Left ventricle myocardium inferior (tissue), 1 donor: ENCODE results near the gene TMEM182. TPM values are rescaled to one million over a fixed set of nuclear protein-coding genes. Genes with fewer than 3 reads are reported as not detected.

Source experiments
- DNase-seq: peaks from one replicate; pipeline ENCODE4 v3.0.0-alpha.2; 2020
- H3K27ac ChIP-seq: fragments of 200-600 bp; replicated peaks from 2 replicates; pipeline ENCODE4 v1.8.0; 2021
- H3K27me3 ChIP-seq: fragments of 200-600 bp; 2 replicates; pipeline ENCODE4 v1.8.0; 2021; ENCODE audit warnings: low read depth
- H3K36me3 ChIP-seq: fragments of 200-600 bp; 2 replicates; pipeline ENCODE4 v1.8.0; 2021
- H3K4me1 ChIP-seq: fragments of 200-600 bp; 2 replicates; pipeline ENCODE4 v1.8.0; 2021
- H3K4me3 ChIP-seq: fragments of 200-600 bp; 2 replicates; pipeline ENCODE4 v1.8.0; 2021; ENCODE audit warnings: mild to moderate bottlenecking, moderate library complexity
- H3K9me3 ChIP-seq: fragments of 200-600 bp; replicated peaks from 2 replicates; pipeline ENCODE4 v1.8.0; 2021
- CTCF ChIP-seq: fragments of 200-600 bp; IDR thresholded peaks from 2 replicates; pipeline ENCODE4 v1.8.0; 2021; ENCODE audit warnings: antibody characterized with exemption, mild to moderate bottlenecking, borderline replicate concordance
- intact Hi-C: fragments of 100-400 bp; cut with micrococcal nuclease; formaldehyde crosslinking; loops from one replicate; pipeline ENCODE4 v1.11.0; 2022
- total RNA-seq: library from RNA; stranded (reverse); fragmentation: NEBNext Ultra II Directional; extraction: Animal tissue kit (Norgen Biotek cat#: 25700); gene quantifications from one replicate; pipeline ENCODE4 v1.2.1, GENCODE V29; 2021
- donor health status: DM: no; HTN: yes; CAD: no; lungs with severe emphysema.

Gene TMEM182
- total RNA-seq, 1 donor from 2014 or later: 174 TPM

GRCh38 chr2:102743259-102743658 is 18.6 kb upstream of the TMEM182 start:
- no peaks in the 10 kb centered on the region for H3K36me3 ChIP-seq

DNA sequence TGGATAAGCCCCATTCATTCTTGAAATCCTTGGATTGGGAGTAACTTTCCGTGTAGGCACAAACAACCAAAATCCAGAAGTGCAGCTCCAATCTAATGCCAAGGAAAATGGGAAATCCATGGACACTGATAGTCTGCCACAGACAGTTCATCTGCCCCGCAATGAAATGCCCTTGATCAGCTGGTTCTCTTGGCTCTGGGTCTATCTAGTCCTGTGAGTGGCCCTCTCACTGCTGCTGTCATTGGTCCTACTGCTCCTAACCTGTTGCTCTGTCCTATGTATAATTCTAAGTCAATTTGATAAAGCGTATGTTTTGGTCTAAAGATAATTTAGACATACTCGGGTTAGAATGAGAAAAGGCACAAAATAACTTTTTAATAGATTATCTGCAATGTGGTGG is 13.7 kb upstream of the TMEM182 start:
- no peaks in the 10 kb centered on the region for H3K9me3 ChIP-seq
- intact Hi-C loops: no loop called here
- TF ChIP-seq CTCF: no peak

More at GRCh38 chr2:102743259-102743658, 18.6 kb upstream of the TMEM182 start:
- no peaks in the 10 kb centered on the region for H3K27me3 ChIP-seq
- H3K4me3 ChIP-seq: no peak overlapping the region
- intact Hi-C loops: no loop called here
- H3K9me3 ChIP-seq: no peaks in the 10 kb centered on the region
- no peaks in the 10 kb centered on the region for H3K4me1 ChIP-seq
- no peak for TF ChIP-seq CTCF
- no peak overlapping the region for H3K27ac ChIP-seq
- DNase-seq: no peak

DNA sequence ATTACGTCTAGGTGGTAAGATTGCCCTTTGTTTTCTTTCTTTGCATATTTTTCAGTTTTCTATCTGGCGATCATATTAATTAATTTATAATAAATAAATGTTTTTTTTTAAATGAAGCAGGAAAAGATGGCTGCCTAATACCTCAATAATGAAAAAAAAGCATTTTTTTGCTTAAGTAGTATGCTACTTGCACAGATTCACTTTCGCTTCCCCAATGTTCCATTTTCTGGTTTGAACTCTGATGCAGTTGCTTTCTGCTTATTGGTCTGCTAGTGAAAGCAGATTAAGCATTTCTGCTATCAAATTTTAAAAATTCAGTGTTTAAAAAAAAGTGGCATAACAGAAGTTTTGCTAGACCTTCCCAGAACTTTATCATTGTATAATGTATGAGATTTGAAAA is 11.9 kb upstream of the TMEM182 start:
- H3K4me3 ChIP-seq: no peak overlapping the region
- intact Hi-C loops: loop anchor here (5.0 kb wide), 1 partner anchor 57 kb away; no protein-coding TSS in a partner anchor
- no peaks in the 10 kb centered on the region for H3K36me3 ChIP-seq
- no peak for DNase-seq
- H3K4me1 ChIP-seq: no peaks in the 10 kb centered on the region
- H3K9me3 ChIP-seq: no peaks in the 10 kb centered on the region
- no peak for TF ChIP-seq CTCF
- H3K27me3 ChIP-seq: no peaks in the 10 kb centered on the region
- no peak overlapping the region for H3K27ac ChIP-seq

More for the DNA sequence above, 13.7 kb upstream of the TMEM182 start:
- no peak for DNase-seq
- no peak overlapping the region for H3K27ac ChIP-seq
- no peaks in the 10 kb centered on the region for H3K27me3 ChIP-seq
- no peaks in the 10 kb centered on the region for H3K36me3 ChIP-seq
- H3K4me3 ChIP-seq: no peak overlapping the region
- no peaks in the 10 kb centered on the region for H3K4me1 ChIP-seq

- no peaks in the 10 kb centered on the region for H3K36me3 ChIP-seq
Measured at GRCh38 chr2:102753563-102754159, 8.2 kb upstream of the TMEM182 start.

DNA sequence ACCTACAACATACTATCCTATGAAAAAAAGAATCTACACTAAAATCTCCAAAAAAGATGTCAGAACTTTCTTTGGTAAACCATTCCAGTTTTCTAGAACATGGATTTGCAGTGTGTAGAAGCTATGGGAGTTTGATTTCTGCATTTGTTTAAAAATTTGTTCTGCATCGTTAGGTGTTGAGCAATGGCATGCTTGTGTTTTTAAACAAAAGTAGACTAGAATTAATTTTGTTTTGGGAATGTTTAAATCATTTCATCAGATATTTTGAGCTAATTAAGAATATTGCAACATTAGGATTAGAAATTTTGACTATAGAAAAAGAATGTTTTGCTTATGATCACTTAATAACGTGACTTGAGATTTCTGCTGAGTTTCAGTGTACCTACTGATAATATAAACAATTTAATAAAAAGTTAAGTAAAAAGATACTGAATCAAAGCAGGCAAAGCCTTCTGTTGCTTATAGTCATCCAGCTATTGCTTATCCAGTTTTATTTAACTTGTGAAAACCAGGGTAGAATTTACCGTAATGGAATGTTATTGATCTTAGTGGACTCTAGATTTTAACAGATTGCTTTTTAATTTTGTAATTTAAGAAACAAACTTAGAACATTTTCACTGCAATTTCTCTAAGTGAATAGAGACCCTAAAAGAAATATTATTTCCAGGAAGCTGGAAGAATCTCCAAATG is 7.2 kb upstream of the TMEM182 start:
- H3K4me3 ChIP-seq: no peak overlapping the region
- intact Hi-C loops: loop anchor here (5.0 kb wide), 1 partner anchor 53 kb away; no protein-coding TSS in a partner anchor
- H3K9me3 ChIP-seq: no peaks in the 10 kb centered on the region
- TF ChIP-seq CTCF: no peak
- peaks cover 21% of the 10 kb centered on the region for H3K4me1 ChIP-seq
- DNase-seq: no peak
- peak overlapping the region; percentile 53 for H3K27ac ChIP-seq
- H3K36me3 ChIP-seq: no peaks in the 10 kb centered on the region
- H3K27me3 ChIP-seq: no peaks in the 10 kb centered on the region

More at GRCh38 chr2:102753563-102754159, 8.2 kb upstream of the TMEM182 start:
- no peak for DNase-seq
- Histone ChIP-seq H3K4me1 (peaks cover 15% of the 10 kb centered on the region), H3K27ac (no peak overlapping the region), H3K9me3 (no peaks in the 10 kb centered on the region), H3K4me3 (no peak overlapping the region), H3K27me3 (no peaks in the 10 kb centered on the region)
- TF ChIP-seq CTCF: peak; percentile 84
- intact Hi-C loops: loop anchor here (5.0 kb wide), 1 partner anchor 54 kb away; no protein-coding TSS in a partner anchor
